ENCODE measurements around the gene PCNT. TPM values are rescaled to one million over a fixed set of nuclear protein-coding genes. Genes with fewer than 3 reads are reported as not detected.

The PCNT gene
- total and polyA plus RNA-seq, 2 of the 8 experiments (the other 6 are each of a cell fraction or from before 2014, with no cell fraction given), result 9.9 to 45.1 TPM

- no peaks in the 10 kb centered on the region; a peak in 1 of 8 replicates for H3K36me3 ChIP-seq (ENCODE audit: control insufficient read depth in 2 of 4, insufficient read depth in 4 of 4, low read length in 3 of 4)
- no peak overlapping the region for H3K18ac ChIP-seq (ENCODE audit: extremely low read depth, low read length)
- no peak overlapping the region for H4K91ac ChIP-seq (replicated peaks; ENCODE audit: insufficient read length, low read length)
- peaks cover 0 to 4% of the 10 kb centered on the region in 2 experiments; a peak in 1 of 4 replicates for H3K79me2 ChIP-seq (ENCODE audit: control insufficient read depth in 1 of 2, insufficient read depth in 2 of 2, low read length in 2 of 2)
- DNase-seq (ENCODE audit: low read depth in 1 of 2, low spot score in 2 of 2) (no peak), FAIRE-seq (no peak)
- no peak overlapping the region for H4K8ac ChIP-seq (ENCODE audit: extremely low read depth, insufficient read depth, low read length)
- H3K4ac ChIP-seq (replicated peaks; ENCODE audit: insufficient read length, low read depth, low read length), result no peak overlapping the region
- no peak overlapping the region for H2BK20ac ChIP-seq (ENCODE audit: low read length)
- no peak overlapping the region for H3K4me3 ChIP-seq (ENCODE audit: extremely low read depth in 1 of 4, insufficient read depth in 2 of 4, low read depth in 3 of 4, low read length in 4 of 4)
- H3K9me3 ChIP-seq (ENCODE audit: insufficient read depth in 2 of 2, low read depth in 1 of 2, low read length in 1 of 2), result no peaks in the 10 kb centered on the region
- no peak overlapping the region for H3K14ac ChIP-seq (ENCODE audit: insufficient read length)
- POLR2A ChIA-PET (ENCODE audit: partially characterized antibody), result no interaction called here
- H2BK12ac ChIP-seq (ENCODE audit: low read depth, low read length), result no peak overlapping the region
- H4K20me1 ChIP-seq (replicated peaks in 1 of 2; ENCODE audit: control insufficient read depth in 1 of 2, insufficient read depth in 2 of 2, low read length in 2 of 2), result peaks cover 0 to 2% of the 10 kb centered on the region in 2 experiments
- no peak overlapping the region for H3K23ac ChIP-seq (ENCODE audit: insufficient read length)
- no peak overlapping the region for H3K9ac ChIP-seq (replicated peaks in 1 of 4; ENCODE audit: extremely low read depth in 1 of 4, low read depth in 3 of 4, low read length in 3 of 4)
- no peak overlapping the region for H4K5ac ChIP-seq (ENCODE audit: insufficient read length, low read depth, low read length)
- no peak overlapping the region for H2BK120ac ChIP-seq (replicated peaks; ENCODE audit: low read depth, low read length)
- CTCF ChIA-PET (ENCODE audit: partially characterized antibody), result interaction anchor here (0.6 kb wide), 1 partner anchor 53 kb away, joined by 3 read pairs; no protein-coding TSS in a partner anchor
- no peak overlapping the region for H2AFZ ChIP-seq (ENCODE audit: low read length)
- H3K4me1 ChIP-seq (replicated peaks in 1 of 4; ENCODE audit: control insufficient read depth in 3 of 4, insufficient read depth in 4 of 4, low read length in 3 of 4), result no peaks in the 10 kb centered on the region
- no peak overlapping the region for H3K27ac ChIP-seq (ENCODE audit: low read depth, low read length)
- H3K56ac ChIP-seq (replicated peaks; ENCODE audit: insufficient read length, low read depth, low read length), result no peak overlapping the region
- H3K79me1 ChIP-seq (ENCODE audit: low read depth, low read length), result no peaks in the 10 kb centered on the region; the same call in 1 of the 2 replicates
- no peak overlapping the region for H2AK5ac ChIP-seq (ENCODE audit: low read depth, low read length)
- no peaks in the 10 kb centered on the region for H3K27me3 ChIP-seq (replicated peaks in 1 of 4; ENCODE audit: control insufficient read depth in 3 of 4, extremely low read depth in 1 of 4, insufficient read depth in 3 of 4, low read length in 3 of 4)
- H3K4me2 ChIP-seq (ENCODE audit: insufficient read depth in 1 of 2, low read depth in 2 of 2, low read length in 2 of 2), result no peak overlapping the region
- H2BK15ac ChIP-seq (ENCODE audit: low read length), result no peak overlapping the region
- WGBS, 2 experiments (ENCODE audit: extremely low coverage in 1 of 2, insufficient coverage in 1 of 2, insufficient read length in 1 of 2, insufficient replicate concordance in 2 of 2, low coverage in 1 of 2, low lambda C conversion rate in 2 of 2, missing lambda C conversion rate in 1 of 2), result 89% methylated on average over 7 of the region's 7 CpGs; no CpG with 5 or more reads in 1 of the 2 experiments
- no peaks in the 10 kb centered on the region for H3K23me2 ChIP-seq (ENCODE audit: low read depth, low read length)
- no peak overlapping the region for H2BK5ac ChIP-seq (ENCODE audit: low read depth, low read length)
- TF ChIP-seq SUZ12 (IDR thresholded peaks at IDR 0.05; ENCODE audit: low read length), result no peak
- TF ChIP-seq TCF12 (IDR thresholded peaks at IDR 0.05; ENCODE audit: low read depth, low read length), result no peak
- no peak for TF ChIP-seq CREB1 (IDR thresholded peaks at IDR 0.05)
- no peak for TF ChIP-seq CTCF (IDR thresholded peaks at IDR 0.05; ENCODE audit: control extremely low read depth in 1 of 3, insufficient read depth in 1 of 3, low read depth in 1 of 3, low read length in 3 of 3)
- TF ChIP-seq RNF2 (IDR thresholded peaks at IDR 0.05; ENCODE audit: borderline replicate concordance, low read depth, low read length, missing control alignments, poor library complexity, severe bottlenecking), result no peak
- no peak for TF ChIP-seq RAD21 (IDR thresholded peaks at IDR 0.05 in 1 of 2, conservative IDR thresholded peaks at IDR 0.05 in 1 of 2; ENCODE audit: low read depth in 2 of 2, low read length in 2 of 2)
- TF ChIP-seq RFX5 (IDR thresholded peaks at IDR 0.05; ENCODE audit: borderline replicate concordance, low read depth, low read length), result no peak
- no peak for TF ChIP-seq BACH1 (IDR thresholded peaks at IDR 0.05; ENCODE audit: low read length)
- TF ChIP-seq TAF1 (IDR thresholded peaks at IDR 0.05; ENCODE audit: low read depth, low read length), result no peak
- TF ChIP-seq CTBP2 (IDR thresholded peaks at IDR 0.05; ENCODE audit: borderline replicate concordance, insufficient read depth, insufficient read length, low read length), result no peak
- TF ChIP-seq SP1 (IDR thresholded peaks at IDR 0.05; ENCODE audit: low read depth, low read length), result no peak
These were observed 153.8 kb downstream of the PCNT start for GRCh38 chr21:46477765-46478164.
